NB4 (cell line): ENCODE measurements around the gene NPPC.

Experiments used
- POLR2A ChIP-seq: IDR thresholded peaks from 2 replicates; pipeline ENCODE4 v1.6.1; 2011; ENCODE audit warnings: mild to moderate bottlenecking; ENCODE audit not compliant: insufficient read length; ENCODE audit errors: extremely low read depth
- TF ChIP-seq, protein P1 (sequence below): IDR thresholded peaks from 2 replicates; pipeline ENCODE4 v1.6.1; 2011; ENCODE audit warnings: low read depth, low read length

DNA sequence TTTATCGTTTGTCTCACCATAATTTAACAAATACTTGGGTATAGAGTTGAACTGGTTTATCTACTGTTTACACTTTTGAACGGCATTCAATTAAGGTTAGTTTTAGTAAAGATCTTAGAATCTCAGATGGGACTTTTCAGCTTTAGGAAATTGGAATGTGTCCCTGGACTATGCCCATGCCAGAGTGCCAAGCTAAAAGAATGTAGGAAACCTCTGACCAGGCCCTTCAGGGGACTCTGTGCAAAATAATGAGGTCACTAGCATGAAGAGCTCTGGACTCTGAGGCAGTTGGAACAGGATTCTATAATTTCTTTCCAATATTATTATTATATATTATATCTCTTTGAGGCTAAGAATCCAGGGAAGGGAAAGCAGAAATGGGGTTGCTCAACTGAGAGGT is 48.8 kb upstream of the NPPC start:
- no peak for TF ChIP-seq POLR2A
- TF ChIP-seq, protein P1, sequence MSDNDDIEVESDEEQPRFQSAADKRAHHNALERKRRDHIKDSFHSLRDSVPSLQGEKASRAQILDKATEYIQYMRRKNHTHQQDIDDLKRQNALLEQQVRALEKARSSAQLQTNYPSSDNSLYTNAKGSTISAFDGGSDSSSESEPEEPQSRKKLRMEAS: no peak
